Peyer's patch (tissue), 4 donors: Measurements from ENCODE around the gene EYA3.
A peak's percentile ranks its signal among the peaks of the same experiment; 100 is the strongest.

Experiments
- POLR2A ChIP-seq, 2 donors: fragments of 450-650 bp; IDR thresholded peaks; one replicate each; pipeline ENCODE4 v1.5.1; 2017; ENCODE audit warnings: antibody characterized with exemption in 2 of 2, mild to moderate bottlenecking in 2 of 2, moderate library complexity in 2 of 2
- TF ChIP-seq, protein P1 (sequence below), 6 experiments: fragments of 450-650 bp in 4 of 6; fragments of 200-600 bp in 2 of 6; sonication (generic) in 1 of 6; IDR thresholded peaks; one replicate each; pipeline ENCODE4 v1.5.1; 2017 to 2019; ENCODE audit warnings: antibody characterized with exemption in 6 of 6, mild to moderate bottlenecking in 3 of 6, moderate library complexity in 1 of 6

DNA sequence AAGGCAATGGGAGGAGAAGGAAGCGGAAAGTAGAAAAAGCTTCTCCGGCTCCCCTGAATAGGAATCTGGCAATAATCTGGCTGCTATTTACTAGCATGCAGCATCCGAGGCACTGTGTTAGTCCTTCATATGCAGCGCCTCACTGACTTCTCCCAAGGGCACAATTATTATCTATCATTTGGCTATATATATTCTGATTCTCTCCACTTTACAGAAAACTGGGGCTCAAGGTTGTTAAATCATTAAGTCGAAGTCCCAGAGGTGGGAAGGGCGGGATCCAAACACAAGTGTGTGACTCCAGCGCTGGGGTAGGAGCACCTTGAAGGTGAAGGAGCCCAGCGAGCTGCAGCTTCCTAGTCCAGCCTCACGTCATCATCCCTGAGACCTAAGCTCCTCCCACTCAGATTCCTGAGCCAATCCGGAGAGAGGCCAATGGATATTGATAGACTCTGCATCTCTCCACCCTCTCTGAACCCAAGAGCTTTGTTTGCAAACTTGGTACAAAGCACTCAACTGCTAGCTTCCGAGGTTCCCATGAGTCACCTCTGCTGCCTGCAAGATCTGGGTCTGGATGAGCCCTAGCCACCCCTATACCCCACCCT is 16.6 kb upstream of the EYA3 start:
- TF ChIP-seq, protein P1, sequence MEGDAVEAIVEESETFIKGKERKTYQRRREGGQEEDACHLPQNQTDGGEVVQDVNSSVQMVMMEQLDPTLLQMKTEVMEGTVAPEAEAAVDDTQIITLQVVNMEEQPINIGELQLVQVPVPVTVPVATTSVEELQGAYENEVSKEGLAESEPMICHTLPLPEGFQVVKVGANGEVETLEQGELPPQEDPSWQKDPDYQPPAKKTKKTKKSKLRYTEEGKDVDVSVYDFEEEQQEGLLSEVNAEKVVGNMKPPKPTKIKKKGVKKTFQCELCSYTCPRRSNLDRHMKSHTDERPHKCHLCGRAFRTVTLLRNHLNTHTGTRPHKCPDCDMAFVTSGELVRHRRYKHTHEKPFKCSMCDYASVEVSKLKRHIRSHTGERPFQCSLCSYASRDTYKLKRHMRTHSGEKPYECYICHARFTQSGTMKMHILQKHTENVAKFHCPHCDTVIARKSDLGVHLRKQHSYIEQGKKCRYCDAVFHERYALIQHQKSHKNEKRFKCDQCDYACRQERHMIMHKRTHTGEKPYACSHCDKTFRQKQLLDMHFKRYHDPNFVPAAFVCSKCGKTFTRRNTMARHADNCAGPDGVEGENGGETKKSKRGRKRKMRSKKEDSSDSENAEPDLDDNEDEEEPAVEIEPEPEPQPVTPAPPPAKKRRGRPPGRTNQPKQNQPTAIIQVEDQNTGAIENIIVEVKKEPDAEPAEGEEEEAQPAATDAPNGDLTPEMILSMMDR (IDR thresholded peaks at IDR 0.05): no peak
- TF ChIP-seq POLR2A (IDR thresholded peaks at IDR 0.05): peak; percentile 36 to 65
